Right atrium auricular region (tissue), 2 donors: Measurements from ENCODE around the gene KRTAP10-7. TPM values are rescaled to one million over a fixed set of nuclear protein-coding genes. Genes with fewer than 3 reads are reported as not detected.

Experiments used
- DNase-seq: peaks from one replicate; pipeline ENCODE4 v3.0.0-alpha.2; 2019; ENCODE audit warnings: low spot score
- H3K27ac ChIP-seq, 2 donors: fragments of 200-600 bp; sonication (generic); 1 replicate in 1 of 2; 2 replicates in 1 of 2; pipeline ENCODE4 v1.5.1; 2016 to 2019
- H3K27me3 ChIP-seq, 2 donors: fragments of 200-600 bp; sonication (generic); one replicate each; pipeline versions ENCODE4 v1.5.1 to v1.6.0; 2017 to 2019
- H3K36me3 ChIP-seq: fragments of 200-600 bp; sonication (generic); one replicate; pipeline ENCODE4 v1.5.1; 2016
- H3K4me1 ChIP-seq, 2 donors: fragments of 200-600 bp; sonication (generic); one replicate each; pipeline versions ENCODE4 v1.5.1 to v1.6.0; 2017 to 2019
- H3K4me3 ChIP-seq, 2 donors: fragments of 200-600 bp; sonication (generic); 1 replicate in 1 of 2; 2 replicates in 1 of 2; pipeline ENCODE4 v1.5.1; 2017 to 2019; ENCODE audit warnings: mild to moderate bottlenecking in 1 of 2, moderate library complexity in 1 of 2
- H3K9me3 ChIP-seq, 2 donors: fragments of 200-600 bp; sonication (generic); one replicate each; pipeline ENCODE4 v1.5.1; 2019
- CTCF ChIP-seq, 2 donors: fragments of 200-600 bp; sonication (generic); IDR thresholded peaks; one replicate each; pipeline ENCODE4 v1.5.1; 2019; ENCODE audit warnings: antibody characterized with exemption in 2 of 2
- total RNA-seq, 2 donors: library from RNA; depleted of rRNA; stranded (reverse); fragments of >200 nt; gene quantifications; one replicate each; pipeline ENCODE4 v1.1.0, GENCODE V29; 2016

The KRTAP10-7 gene
- total RNA-seq, 2 donors from 2014 or later, result not detected

GRCh38 chr21:44618504-44618903, 18.1 kb downstream of the KRTAP10-7 start:
- Histone ChIP-seq H3K27ac (no peak overlapping the region), H3K9me3 (peaks cover 0 to 6% of the 10 kb centered on the region in 2 donors), H3K27me3 (no peaks in the 10 kb centered on the region), H3K4me3 (no peak overlapping the region), H3K36me3 (no peaks in the 10 kb centered on the region), H3K4me1 (no peaks in the 10 kb centered on the region)
- DNase-seq, result peak; percentile 58
- TF ChIP-seq CTCF (IDR thresholded peaks at IDR 0.05), result peak in 1 of 2 donors; percentile 37

- H3K27me3 ChIP-seq, result no peaks in the 10 kb centered on the region
- H3K36me3 ChIP-seq, result no peaks in the 10 kb centered on the region
- no peak overlapping the region for H3K4me3 ChIP-seq
- peak; percentile 36 for DNase-seq
- H3K4me1 ChIP-seq, result no peaks in the 10 kb centered on the region
- peaks cover 0 to 10% of the 10 kb centered on the region in 2 donors for H3K9me3 ChIP-seq
- no peak overlapping the region for H3K27ac ChIP-seq
- no peak for TF ChIP-seq CTCF (IDR thresholded peaks at IDR 0.05)
Measured at GRCh38 chr21:44618909-44619308, 18.5 kb downstream of the KRTAP10-7 start.

GRCh38 chr21:44619886-44620285, 19.5 kb downstream of the KRTAP10-7 start:
- no peak for DNase-seq
- no peak overlapping the region for H3K4me3 ChIP-seq
- peaks cover 0 to 20% of the 10 kb centered on the region in 2 donors for H3K9me3 ChIP-seq
- no peaks in the 10 kb centered on the region for H3K27me3 ChIP-seq
- no peaks in the 10 kb centered on the region for H3K4me1 ChIP-seq
- H3K36me3 ChIP-seq, result no peaks in the 10 kb centered on the region
- no peak for TF ChIP-seq CTCF (IDR thresholded peaks at IDR 0.05)
- no peak overlapping the region for H3K27ac ChIP-seq

GRCh38 chr21:44623575-44623974, 23.2 kb downstream of the KRTAP10-7 start:
- Histone ChIP-seq H3K4me3 (no peak overlapping the region), H3K27me3 (no peaks in the 10 kb centered on the region), H3K9me3 (peaks cover 0 to 20% of the 10 kb centered on the region in 2 donors), H3K4me1 (no peaks in the 10 kb centered on the region), H3K36me3 (no peaks in the 10 kb centered on the region), H3K27ac (no peak overlapping the region)
- DNase-seq, result no peak
- no peak for TF ChIP-seq CTCF (IDR thresholded peaks at IDR 0.05)

GRCh38 chr21:44625756-44626155, 25.4 kb downstream of the KRTAP10-7 start:
- Histone ChIP-seq H3K36me3 (no peaks in the 10 kb centered on the region), H3K27ac (no peak overlapping the region), H3K4me3 (no peak overlapping the region), H3K4me1 (no peaks in the 10 kb centered on the region), H3K27me3 (no peaks in the 10 kb centered on the region), H3K9me3 (peaks cover 0 to 29% of the 10 kb centered on the region in 2 donors)
- peak; percentile 46 for DNase-seq
- TF ChIP-seq CTCF (IDR thresholded peaks at IDR 0.05), result no peak

GRCh38 chr21:44626262-44626661, 25.9 kb downstream of the KRTAP10-7 start:
- DNase-seq, result no peak
- Histone ChIP-seq H3K27me3 (no peaks in the 10 kb centered on the region), H3K4me3 (no peak overlapping the region), H3K27ac (no peak overlapping the region), H3K36me3 (no peaks in the 10 kb centered on the region), H3K4me1 (no peaks in the 10 kb centered on the region), H3K9me3 (peaks cover 2 to 34% of the 10 kb centered on the region in 2 donors)
- no peak for TF ChIP-seq CTCF (IDR thresholded peaks at IDR 0.05)
